Esophagus mucosa (tissue), 1 donor: ENCODE data around the gene CBFA2T3. TPM values are rescaled to one million over a fixed set of nuclear protein-coding genes. Genes with fewer than 3 reads are reported as not detected.

Experiments
- ATAC-seq: fragments of 200-7000 bp; cut with Tn5 transposase; one replicate; pipeline ENCODE4 v1.9.1; 2020
- total RNA-seq: library from RNA; stranded (reverse); gene quantifications from one replicate; pipeline ENCODE4 v1.2.4, GENCODE V29; 2023
- donor health status: DM: yes; HTN: yes; CAD: no.

CBFA2T3 gene
- total RNA-seq, 1 donor from 2014 or later: 1.1 TPM

DNA sequence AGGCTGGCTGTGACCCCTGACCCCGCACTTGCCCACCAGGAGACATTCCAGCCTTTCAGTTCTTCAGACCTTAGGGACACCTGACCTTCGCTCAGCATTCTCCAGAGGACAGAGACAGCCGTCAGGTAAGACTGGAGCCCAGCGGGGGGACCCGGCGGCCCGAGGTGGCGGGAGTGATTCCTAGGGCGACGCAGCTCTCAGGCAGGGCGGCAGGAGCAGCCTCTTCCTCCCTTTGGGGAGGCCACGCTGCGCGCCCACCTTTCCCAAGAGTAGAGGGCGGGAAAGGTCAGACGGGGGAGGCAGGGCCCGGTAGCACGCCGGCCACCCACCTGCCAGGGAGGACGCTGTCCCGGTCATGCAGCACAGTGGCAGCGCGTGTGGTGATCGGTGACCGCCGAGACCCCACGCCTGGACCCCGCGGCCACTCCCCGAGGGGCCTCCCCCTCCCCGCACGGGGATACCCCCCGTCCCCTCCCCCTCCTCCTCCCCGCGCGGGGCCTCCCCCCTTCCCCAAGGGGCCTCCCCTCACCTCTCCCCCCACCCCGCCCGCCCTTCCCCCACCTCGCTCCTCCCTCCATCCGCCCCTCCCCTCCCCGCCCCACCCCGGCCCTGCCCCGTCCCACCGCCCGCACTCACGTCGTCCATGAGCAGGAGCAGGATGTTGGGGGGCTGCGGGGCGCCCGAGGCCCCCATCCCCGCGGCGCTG is 120.7 kb downstream of the CBFA2T3 start:
- ATAC-seq: peak; percentile 52

DNA sequence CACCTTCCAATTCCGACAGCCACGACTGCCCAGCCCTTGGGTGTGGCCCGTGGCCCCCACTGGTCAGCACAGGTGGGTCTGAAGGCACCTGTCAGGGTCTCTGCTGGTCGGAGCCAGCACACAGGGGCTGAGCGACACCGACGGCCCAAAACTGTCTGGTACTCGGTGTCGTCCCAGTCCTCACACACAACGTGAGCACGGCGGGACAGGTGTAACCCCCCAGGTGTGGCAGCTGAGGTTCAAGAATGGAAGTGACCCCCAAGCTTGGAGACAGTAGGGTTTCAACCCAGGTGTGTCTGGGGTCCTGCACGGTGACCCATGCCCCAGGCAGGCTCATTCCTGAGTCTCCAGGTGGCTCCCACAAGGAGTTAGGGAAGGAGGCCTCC is 121.3 kb downstream of the CBFA2T3 start:
- ATAC-seq: no peak

DNA sequence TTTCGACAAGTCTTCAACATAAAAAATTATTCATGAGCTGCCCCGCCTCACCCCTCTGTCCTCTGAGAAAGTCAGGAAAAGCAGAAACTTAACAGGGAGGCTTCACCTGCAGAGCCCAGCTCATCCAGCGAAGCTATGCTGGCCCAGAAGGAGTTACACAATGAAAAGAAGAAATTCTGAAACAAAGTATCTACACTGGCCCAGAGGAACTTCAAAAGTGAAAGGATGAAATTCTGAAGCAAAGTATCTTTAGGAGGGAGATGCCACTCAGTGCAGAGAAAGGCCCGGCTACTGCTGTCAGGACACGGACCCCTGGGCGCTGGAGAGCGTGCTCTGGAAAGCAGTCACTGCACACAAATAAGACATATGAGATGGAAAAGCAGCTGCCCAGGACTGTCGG is 121.8 kb downstream of the CBFA2T3 start:
- ATAC-seq: no peak

DNA sequence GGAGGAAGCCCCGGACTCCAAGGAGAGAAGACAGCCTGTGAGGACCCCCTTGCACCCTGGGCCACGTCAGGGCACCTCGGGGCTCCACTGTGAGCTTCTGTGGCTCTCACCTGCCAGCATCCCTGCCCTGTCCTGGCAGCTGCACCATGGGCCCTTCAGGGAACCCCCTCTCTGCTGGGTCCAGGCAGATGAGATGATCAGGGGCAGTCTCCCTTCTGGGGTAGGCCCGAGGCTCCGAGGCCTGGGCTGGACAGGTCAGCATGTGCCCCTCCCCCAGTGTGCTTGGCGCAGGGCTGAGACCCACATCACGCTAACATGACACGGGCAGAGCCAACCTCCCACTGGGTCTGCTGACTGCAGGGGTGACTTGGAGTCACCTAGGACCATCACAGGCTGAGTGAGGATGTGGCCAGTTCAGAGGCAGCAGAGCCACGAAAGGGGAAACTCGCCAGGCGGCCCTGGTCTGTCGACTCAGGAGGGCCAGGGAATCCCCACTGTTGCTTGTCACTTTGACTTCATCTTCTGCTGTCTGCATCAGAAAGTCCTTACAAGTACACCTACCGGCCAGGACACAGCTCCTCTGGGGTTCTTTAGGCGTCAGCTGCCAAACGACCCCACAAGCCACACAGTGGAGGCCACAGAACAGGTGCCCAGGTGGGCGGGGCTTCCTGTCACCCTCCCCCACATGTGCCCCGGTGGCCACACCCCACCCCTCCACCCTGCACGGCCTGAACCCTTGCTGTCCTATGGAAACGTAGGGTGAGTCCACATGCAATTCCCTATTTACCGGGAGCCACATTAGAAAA is 122.5 kb downstream of the CBFA2T3 start:
- ATAC-seq: no peak

DNA sequence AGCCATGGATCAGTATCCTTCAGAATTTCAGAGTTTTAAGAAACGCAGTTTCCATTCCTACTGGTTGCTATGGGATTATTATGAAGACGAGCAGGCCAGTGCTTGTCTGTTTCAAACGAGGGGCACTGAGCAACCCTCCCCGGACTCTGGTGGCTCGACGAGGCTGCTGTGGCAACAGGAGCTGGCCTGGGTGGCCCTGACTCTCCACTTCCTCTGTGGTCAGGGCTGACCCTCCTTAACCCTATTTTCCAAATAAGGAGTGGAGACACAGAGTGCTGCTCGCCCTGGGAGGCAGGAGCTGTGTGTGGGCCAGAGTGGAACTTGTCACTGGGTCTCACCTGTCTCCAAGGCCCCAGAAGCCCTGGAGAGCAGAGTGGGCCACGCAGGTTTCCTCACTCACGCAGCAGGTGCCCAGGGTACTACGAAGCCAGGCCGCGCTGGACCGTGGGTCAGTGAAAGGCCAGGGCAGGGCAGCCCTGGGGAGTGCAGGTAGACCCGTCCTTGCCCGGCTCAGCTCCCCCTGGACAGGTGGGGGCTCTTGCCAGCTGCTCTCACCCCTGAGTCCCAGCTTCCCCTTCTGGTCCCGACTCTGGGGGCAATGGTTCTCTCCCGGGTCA is 123.6 kb downstream of the CBFA2T3 start:
- no peak for ATAC-seq

DNA sequence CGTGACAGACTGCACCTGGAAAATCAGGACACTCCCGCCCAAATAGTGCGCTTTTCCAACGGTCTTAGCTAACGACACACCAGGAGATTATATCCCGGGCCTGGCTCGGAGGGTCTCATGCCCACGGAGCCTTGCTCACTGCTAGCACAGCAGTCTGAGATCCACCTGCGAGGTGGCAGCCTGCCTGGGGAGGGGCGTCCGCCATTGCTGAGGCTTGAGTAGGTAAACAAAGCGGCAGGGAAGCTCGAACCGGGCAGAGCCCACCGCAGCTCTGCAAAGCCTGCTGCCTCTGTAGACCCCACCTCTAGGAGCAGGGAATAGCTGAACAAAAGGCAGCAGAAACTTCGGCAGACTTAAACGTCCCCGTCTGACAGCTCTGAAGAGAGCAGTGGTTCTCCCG is 125.4 kb downstream of the CBFA2T3 start:
- ATAC-seq: no peak

DNA sequence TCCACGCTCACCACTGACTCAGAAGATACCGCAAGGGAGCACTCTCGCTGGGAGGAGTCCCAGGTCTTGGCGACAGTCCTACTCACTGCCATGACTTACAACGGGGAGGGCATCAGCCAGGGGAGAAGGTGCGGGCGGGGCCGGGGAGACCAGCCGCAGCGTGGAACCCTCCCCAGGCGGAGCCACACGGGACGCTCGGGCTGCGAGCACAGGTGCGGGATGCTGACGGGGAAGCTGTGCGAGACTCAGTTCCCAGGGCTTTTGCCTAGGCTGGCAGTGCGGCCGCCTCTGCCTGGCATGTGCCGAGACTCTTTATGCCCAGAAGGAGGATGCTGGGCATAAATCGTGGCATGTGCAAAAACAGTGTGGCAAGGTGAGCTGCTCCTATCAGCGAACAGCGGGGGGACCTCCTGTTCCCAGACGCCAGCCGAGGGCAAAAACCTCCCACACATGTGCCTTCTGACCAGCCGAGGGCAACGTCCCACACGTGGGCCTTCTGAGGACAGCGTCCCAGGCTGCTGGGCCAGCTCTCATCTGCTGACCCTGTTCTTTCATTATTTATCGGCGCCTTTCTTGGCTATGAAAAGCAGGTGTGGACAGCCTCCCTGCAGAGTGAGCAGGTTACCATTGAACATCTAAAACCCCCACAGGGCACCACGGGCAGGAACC is 126.3 kb downstream of the CBFA2T3 start:
- ATAC-seq: no peak

DNA sequence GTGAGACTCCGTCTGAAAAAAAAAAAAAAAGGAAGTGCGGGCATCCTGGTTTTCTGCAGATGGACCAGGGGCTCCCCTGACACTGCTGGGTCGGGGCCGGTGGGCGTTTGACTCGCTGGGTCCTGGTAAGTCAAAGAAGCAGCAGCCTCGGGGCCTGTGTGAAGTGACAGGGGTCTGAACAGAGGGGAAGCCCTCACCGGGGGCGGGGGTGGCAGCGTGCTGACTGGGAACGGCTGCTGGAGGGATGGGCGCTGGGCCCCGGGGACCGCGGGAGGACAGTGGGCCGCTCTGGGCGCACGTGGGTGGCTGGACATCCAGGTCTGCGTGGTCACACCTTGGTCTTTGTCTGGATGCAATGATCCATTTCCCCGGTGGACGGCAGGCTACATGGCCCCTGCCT is 128.4 kb downstream of the CBFA2T3 start:
- no peak for ATAC-seq

DNA sequence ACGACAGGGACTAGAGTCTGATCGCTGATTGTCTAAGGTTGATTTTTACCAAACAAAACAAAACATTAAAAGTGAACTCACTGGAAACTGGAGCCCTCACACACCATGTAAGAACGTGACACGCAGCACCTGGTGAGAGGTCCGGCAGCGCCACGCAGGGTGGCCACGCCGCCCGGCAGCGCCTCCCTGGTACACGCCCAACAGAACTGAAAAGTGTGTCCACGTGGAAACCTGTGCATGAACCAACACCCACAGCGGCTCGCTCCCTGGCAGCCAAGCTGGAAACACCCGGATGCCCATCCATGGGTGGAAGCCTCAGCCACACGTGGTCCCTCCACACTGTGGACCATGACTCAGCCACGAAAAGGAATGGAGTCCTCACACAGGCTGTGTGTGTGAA is 129.4 kb downstream of the CBFA2T3 start:
- ATAC-seq: no peak

DNA sequence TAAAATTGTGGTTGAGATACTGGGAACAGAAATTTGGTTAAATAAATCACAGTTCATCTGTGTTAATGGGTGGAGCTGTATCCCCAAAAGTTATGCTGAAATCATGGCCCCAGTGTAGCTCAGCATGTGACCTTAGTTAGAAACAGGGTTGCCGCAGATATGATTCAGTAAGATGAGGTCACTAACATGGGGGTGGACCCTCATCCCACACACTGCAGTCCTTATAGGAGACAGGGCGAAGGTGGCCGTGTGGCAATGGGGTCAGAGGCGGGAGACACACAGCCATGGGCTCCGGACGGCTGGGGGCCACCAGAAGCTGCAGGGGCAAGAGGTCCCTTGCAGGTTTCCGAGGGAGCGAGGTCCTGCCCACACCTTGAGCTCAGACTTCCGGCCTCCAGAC is 130.9 kb downstream of the CBFA2T3 start:
- no peak for ATAC-seq

DNA sequence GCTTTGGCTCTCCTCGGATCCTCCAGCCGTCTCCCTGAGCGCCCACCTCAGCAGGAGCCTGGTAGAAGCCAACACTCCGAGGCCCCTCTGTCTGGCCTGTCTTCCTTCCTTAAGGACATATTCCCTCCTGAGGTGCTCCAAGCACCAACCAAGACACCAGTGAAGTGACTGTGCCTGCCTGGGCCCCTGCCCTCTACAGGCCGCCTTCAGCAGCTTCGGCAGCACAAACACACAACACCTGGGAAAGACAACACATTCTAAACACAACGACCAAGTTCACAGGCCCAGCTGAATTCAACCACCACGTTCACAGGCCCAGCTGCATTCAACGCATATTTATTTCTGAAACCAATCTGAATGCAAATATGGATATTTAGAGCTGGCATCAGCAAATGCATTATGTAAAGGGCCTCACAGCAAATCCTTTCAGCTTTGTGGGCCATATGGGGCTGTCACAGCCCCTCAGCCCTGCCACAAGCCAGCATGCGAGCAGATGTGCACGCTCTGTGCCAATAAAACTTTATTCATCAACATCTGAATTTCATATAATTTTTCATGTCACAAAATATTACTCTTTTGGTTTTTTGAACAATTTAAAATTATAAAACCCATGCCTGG is 132.5 kb downstream of the CBFA2T3 start:
- ATAC-seq: no peak

DNA sequence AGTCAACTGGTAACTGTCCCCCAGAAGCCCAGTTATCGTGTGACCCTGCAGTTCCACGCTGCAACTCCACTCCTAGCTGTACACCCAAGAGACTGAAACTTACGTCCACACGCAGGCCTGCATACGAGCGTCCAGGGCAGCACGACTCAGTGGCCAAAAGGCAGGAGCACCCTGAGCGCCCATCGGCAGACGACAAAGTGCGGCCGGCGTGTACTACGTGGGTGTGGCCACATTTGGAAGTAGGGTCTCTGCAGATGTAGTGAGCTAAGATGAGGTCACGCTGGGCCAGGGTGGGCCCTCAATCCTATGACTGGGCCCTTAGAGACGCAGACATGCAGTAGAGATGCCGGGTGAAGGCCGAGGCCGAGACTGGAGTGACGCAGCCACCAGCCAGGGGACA is 133.8 kb downstream of the CBFA2T3 start:
- ATAC-seq: no peak

DNA sequence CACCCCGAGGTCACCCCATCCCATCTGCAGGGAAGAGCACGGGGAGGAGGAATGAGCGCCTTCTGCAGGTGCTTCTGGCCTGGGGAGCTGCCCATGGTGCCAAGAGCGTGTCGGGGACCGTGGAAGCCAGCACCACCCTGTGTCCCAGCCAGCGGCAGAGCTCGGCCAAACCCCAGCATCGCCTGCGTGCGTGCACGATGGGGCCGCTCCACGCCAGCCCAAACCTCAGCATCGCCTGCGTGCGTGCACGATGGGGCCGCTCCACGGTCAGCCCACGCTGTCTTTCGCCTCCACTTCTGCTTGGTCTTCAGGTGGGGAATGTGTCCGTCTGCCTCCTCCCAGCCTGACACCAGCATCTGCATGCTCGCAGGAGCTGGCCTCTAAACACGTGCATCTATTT is 134.2 kb downstream of the CBFA2T3 start:
- ATAC-seq: no peak

DNA sequence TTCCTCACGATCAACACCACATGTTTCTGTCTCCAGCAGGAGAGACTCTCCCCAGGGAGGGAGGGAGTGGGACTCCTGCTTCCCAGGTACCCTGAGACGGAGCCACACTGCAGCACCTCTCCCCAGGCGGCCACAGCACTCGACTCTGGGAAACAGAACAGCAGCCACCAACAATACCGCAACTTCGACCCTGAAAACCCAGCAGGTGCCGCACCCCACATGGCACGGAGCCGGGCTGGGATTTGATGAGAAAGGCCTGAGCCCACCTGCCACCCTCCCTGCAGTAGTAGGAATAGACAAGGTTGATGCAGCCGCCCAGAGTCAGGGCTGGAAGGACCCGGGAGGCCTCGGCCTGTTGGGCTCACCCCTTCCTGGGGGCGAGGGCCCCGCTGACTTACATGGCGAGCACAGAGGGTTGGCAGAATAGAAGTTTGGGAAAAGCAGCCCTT is 134.7 kb downstream of the CBFA2T3 start:
- no peak for ATAC-seq

DNA sequence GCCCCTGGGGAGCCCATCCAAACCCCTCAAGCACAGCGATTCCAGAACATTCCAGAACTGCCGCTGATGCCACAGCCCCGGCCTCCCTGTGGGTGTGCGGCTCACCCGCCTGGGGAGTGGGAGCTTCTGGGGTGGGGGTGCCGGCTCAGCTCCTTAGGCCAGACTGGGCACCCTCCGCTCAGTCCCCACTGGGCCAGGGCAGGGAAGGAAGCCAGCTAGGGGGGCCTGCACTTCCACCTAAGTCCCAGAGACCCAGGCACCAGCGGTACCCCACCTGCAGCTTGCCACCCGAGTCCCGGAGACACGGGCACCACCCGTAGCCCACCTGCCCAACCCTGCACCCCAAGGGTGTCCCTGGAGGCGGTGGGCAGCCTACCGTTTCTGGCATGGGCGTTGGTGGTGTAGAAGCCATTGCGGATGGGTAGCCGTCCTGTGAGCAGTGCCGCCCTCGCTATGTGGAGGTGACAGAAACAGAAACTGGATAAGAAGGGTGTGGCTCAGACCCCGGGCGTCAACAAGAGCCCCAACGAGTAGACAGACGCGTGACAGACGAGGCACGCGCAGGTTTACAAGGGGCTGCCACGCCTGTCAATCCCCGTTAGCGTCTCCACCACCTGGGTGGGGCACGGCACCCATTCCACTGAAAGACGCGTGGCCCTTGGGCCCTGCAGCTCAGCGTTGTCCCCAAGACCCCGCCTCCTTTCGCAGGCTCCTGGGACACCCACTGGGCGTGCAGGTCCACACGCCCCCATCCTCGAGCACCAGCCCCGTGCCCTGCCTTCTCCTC is 135.3 kb downstream of the CBFA2T3 start:
- ATAC-seq: no peak

DNA sequence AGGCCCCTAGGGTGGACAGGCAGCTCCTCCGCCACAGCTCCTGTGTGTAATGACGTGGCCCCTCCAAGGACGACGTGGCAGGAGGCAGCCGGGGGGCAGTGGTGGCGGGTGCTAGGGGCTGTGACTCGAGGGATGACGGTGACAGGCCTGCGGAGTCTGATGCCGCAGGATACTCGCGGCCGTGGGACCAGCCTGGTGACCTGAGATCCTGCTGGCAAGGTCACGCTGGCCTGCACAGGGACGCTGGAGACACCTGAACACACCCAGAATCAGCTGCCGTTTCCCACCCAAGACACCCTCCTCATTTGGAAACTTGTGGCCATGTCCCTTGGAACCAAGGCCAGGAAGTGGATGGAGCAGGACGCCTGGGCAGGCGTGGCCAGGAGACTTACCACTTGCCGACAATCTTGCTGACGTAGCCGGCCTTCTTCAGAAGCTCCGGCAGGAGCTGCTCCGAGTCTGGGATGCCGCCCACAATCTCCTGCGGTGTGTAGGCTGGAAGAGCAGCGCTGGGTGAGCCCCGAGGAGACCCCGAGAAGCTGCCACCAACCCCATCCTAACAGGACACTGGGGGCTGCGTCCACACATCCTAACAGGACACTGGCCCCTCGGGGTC is 136.3 kb downstream of the CBFA2T3 start:
- ATAC-seq: no peak

DNA sequence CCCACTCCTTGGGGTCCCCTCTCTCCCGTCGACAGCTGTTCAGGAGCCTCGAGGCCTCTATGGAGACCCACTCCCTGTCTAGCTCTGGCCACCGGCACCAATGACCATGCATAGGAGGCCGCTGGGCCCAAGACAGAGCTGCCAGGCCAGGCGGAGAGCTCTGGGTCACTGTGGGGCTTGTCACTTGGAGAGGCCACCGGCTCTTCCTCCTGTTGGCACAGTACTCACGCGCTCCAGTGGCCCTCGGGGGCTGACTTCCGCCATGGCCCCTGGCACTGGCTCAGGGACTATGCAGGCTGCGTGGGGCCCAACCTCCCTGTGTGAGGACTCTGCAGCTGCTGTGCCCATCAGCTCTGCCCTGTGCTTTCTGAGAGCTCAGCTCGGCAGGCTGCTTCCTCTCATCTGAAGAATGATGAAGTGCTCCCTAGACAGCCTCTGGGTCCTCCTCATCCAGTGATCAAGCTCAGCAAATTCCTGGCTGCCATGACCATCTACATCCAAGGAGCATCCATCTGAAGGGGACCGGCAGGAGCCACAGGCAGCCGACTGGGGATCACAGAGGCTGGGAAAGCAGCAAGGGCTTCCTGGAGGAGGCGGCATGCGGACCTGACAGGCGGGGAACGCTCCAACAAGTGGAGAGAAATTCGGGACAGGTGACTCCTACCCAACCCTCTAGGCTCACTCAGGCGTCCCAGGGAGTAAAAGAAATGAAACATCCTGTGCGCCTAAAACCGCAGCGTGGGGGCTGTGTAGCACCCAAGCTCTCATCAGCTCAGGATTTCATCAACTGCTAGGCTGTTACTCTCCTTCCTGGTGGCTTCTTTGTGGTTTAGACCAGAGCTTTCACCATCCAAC is 137.0 kb downstream of the CBFA2T3 start:
- ATAC-seq: no peak

DNA sequence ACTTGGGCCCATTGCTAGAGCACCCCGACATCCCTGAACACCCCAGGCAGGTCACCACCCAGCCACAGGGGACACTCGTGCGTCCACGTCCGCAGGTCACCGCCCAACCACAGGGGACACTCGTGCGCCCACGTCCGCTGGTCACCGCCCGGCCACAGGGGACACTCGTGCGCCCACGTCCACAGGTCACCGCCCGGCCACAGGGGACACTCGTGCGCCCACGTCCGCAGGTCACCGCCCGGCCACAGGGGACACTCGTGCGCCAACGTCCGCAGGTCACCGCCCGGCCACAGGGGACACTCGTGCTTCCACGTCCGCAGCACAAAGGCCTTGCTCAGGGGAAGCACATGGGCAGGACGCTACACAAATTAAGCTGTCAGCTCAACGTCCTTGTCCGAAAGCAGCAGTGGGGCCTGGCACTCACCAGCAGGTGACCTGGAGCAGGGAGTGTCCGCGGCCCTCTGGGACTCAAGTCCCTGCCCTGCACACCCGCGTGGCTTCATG is 137.9 kb downstream of the CBFA2T3 start:
- no peak for ATAC-seq

DNA sequence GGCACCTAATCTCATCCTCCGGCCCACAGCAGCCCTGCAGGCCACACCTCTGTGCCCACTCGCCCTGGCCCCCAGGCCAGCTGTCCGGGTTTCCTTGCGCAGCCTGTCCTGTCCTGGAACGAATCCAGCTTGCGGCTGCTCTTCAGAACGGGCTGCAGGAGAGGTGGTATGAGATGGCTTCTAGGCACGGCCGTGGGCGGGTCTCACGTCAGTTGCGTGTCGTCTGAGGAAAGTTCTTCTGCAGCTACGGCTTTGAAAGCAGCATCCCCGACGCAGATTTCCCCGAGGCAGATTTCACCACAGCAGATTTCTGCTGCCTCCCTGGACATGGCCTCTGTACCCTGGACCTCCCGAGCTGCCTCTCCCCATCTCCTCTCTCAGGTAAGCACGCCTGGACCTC is 138.4 kb downstream of the CBFA2T3 start:
- ATAC-seq: no peak

DNA sequence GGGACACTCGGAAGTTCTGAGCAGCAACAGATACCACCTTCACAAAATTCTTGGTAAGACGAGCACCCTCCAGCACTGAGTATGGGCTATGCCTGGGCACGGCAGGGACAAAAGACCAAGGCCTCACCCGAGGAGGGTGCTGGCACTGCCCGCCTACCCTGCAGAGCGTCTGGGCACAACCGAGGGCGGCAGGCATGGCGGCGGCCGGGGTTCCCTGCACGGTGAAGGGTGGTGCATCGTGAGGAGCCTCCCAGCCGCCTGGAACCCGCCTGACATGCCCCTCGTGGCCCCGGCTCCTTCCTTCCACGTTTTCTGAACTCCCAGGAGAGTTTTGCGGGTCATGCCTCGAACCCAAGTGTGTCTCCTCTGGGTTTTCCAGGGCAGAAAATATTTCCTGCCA is 139.2 kb downstream of the CBFA2T3 start:
- no peak for ATAC-seq
